ENCODE results near the gene RRM1. TPM values are rescaled to one million over a fixed set of nuclear protein-coding genes. Genes with fewer than 3 reads are reported as not detected.
A peak's percentile ranks its signal among the peaks of the same experiment; 100 is the strongest.

Gene RRM1
- total and polyA plus RNA-seq, 4 donors: 45.6 to 65.8 (median 62.2) TPM

GRCh38 chr11:4178813-4179662 lies 84.4 kb downstream of the RRM1 start:
- no peak for DNase-seq (ENCODE audit: low read depth in 4 of 6, low spot score in 6 of 6)
- Histone ChIP-seq H3K4me3 (ENCODE audit: low read depth, low read length) (no peak overlapping the region), H3K27ac (ENCODE audit: low read depth, low read length) (no peak overlapping the region), H3K4me1 (ENCODE audit: control insufficient read depth, insufficient read depth, low read length) (peaks cover under 1% of the 10 kb centered on the region), H3K9me3 (ENCODE audit: control insufficient read depth, insufficient read depth, low read length) (no peaks in the 10 kb centered on the region), H3K36me3 (ENCODE audit: control insufficient read depth, insufficient read depth, low read length) (no peaks in the 10 kb centered on the region), H3K27me3 (ENCODE audit: control insufficient read depth, insufficient read depth, low read length) (no peaks in the 10 kb centered on the region)
- WGBS (ENCODE audit: insufficient coverage): 80% methylated on average over 3 of the region's 3 CpGs

GRCh38 chr11:4180441-4181183 lies 86.0 kb downstream of the RRM1 start:
- H3K27ac ChIP-seq (ENCODE audit: low read depth, low read length): no peak overlapping the region
- no peaks in the 10 kb centered on the region for H3K9me3 ChIP-seq (ENCODE audit: control insufficient read depth, insufficient read depth, low read length)
- no peaks in the 10 kb centered on the region for H3K36me3 ChIP-seq (ENCODE audit: control insufficient read depth, insufficient read depth, low read length)
- H3K27me3 ChIP-seq (ENCODE audit: control insufficient read depth, insufficient read depth, low read length): no peaks in the 10 kb centered on the region
- H3K4me3 ChIP-seq (ENCODE audit: low read depth, low read length): no peak overlapping the region
- 96% methylated on average over 3 of the region's 5 CpGs for WGBS (ENCODE audit: insufficient coverage)
- H3K4me1 ChIP-seq (ENCODE audit: control insufficient read depth, insufficient read depth, low read length): peaks cover 3% of the 10 kb centered on the region
- DNase-seq (ENCODE audit: low read depth in 4 of 6, low spot score in 6 of 6): no peak

- no peak overlapping the region for H3K4me3 ChIP-seq (ENCODE audit: low read depth, low read length)
- peaks cover 3% of the 10 kb centered on the region for H3K4me1 ChIP-seq (ENCODE audit: control insufficient read depth, insufficient read depth, low read length)
- peak in 4 of 6 donors; percentile 12 to 67 (median 28) for DNase-seq (ENCODE audit: low read depth in 4 of 6, low spot score in 6 of 6)
- 67% methylated on average over 6 of the region's 9 CpGs for WGBS (ENCODE audit: insufficient coverage)
- H3K27ac ChIP-seq (ENCODE audit: low read depth, low read length): no peak overlapping the region
- H3K9me3 ChIP-seq (ENCODE audit: control insufficient read depth, insufficient read depth, low read length): no peaks in the 10 kb centered on the region
- no peaks in the 10 kb centered on the region for H3K27me3 ChIP-seq (ENCODE audit: control insufficient read depth, insufficient read depth, low read length)
- H3K36me3 ChIP-seq (ENCODE audit: control insufficient read depth, insufficient read depth, low read length): no peaks in the 10 kb centered on the region
Observed at GRCh38 chr11:4181782-4182721, 87.5 kb downstream of the RRM1 start.

- Histone ChIP-seq H3K36me3 (ENCODE audit: control insufficient read depth, insufficient read depth, low read length) (no peaks in the 10 kb centered on the region), H3K4me3 (ENCODE audit: low read depth, low read length) (no peak overlapping the region), H3K27me3 (ENCODE audit: control insufficient read depth, insufficient read depth, low read length) (no peaks in the 10 kb centered on the region), H3K9me3 (ENCODE audit: control insufficient read depth, insufficient read depth, low read length) (no peaks in the 10 kb centered on the region), H3K4me1 (ENCODE audit: control insufficient read depth, insufficient read depth, low read length) (peaks cover 9% of the 10 kb centered on the region), H3K27ac (ENCODE audit: low read depth, low read length) (no peak overlapping the region)
- no peak for DNase-seq (ENCODE audit: low read depth in 4 of 6, low spot score in 6 of 6)
- WGBS (ENCODE audit: insufficient coverage): 78% methylated on average over 13 of the region's 14 CpGs
Observed at GRCh38 chr11:4183410-4184057, 88.9 kb downstream of the RRM1 start.

GRCh38 chr11:4184163-4184916 lies 89.7 kb downstream of the RRM1 start:
- H3K4me1 ChIP-seq (ENCODE audit: control insufficient read depth, insufficient read depth, low read length): peaks cover 9% of the 10 kb centered on the region
- no peak for DNase-seq (ENCODE audit: low read depth in 4 of 6, low spot score in 6 of 6)
- H3K4me3 ChIP-seq (ENCODE audit: low read depth, low read length): no peak overlapping the region
- H3K9me3 ChIP-seq (ENCODE audit: control insufficient read depth, insufficient read depth, low read length): no peaks in the 10 kb centered on the region
- H3K27me3 ChIP-seq (ENCODE audit: control insufficient read depth, insufficient read depth, low read length): no peaks in the 10 kb centered on the region
- no peaks in the 10 kb centered on the region for H3K36me3 ChIP-seq (ENCODE audit: control insufficient read depth, insufficient read depth, low read length)
- 68% methylated on average over 6 of the region's 7 CpGs for WGBS (ENCODE audit: insufficient coverage)
- H3K27ac ChIP-seq (ENCODE audit: low read depth, low read length): no peak overlapping the region

- Histone ChIP-seq H3K27ac (ENCODE audit: low read depth, low read length) (no peak overlapping the region), H3K4me3 (ENCODE audit: low read depth, low read length) (no peak overlapping the region), H3K4me1 (ENCODE audit: control insufficient read depth, insufficient read depth, low read length) (peaks cover 13% of the 10 kb centered on the region), H3K9me3 (ENCODE audit: control insufficient read depth, insufficient read depth, low read length) (no peaks in the 10 kb centered on the region), H3K36me3 (ENCODE audit: control insufficient read depth, insufficient read depth, low read length) (no peaks in the 10 kb centered on the region), H3K27me3 (ENCODE audit: control insufficient read depth, insufficient read depth, low read length) (no peaks in the 10 kb centered on the region)
- DNase-seq (ENCODE audit: low read depth in 4 of 6, low spot score in 6 of 6): no peak
- WGBS (ENCODE audit: insufficient coverage): 93% methylated on average over 2 of the region's 3 CpGs
Observed at GRCh38 chr11:4185561-4185960, 91.0 kb downstream of the RRM1 start.

GRCh38 chr11:4186464-4187054 lies 92.0 kb downstream of the RRM1 start:
- Histone ChIP-seq H3K4me1 (ENCODE audit: control insufficient read depth, insufficient read depth, low read length) (peaks cover 23% of the 10 kb centered on the region), H3K4me3 (ENCODE audit: low read depth, low read length) (peak overlapping the region; percentile 51), H3K36me3 (ENCODE audit: control insufficient read depth, insufficient read depth, low read length) (no peaks in the 10 kb centered on the region), H3K27ac (ENCODE audit: low read depth, low read length) (no peak overlapping the region), H3K27me3 (ENCODE audit: control insufficient read depth, insufficient read depth, low read length) (no peaks in the 10 kb centered on the region), H3K9me3 (ENCODE audit: control insufficient read depth, insufficient read depth, low read length) (no peaks in the 10 kb centered on the region)
- no peak for DNase-seq (ENCODE audit: low read depth in 4 of 6, low spot score in 6 of 6)
- WGBS (ENCODE audit: insufficient coverage): 30% methylated on average over 7 of the region's 9 CpGs

Measured in spinal cord (tissue), 10 donors.